ENCODE data around the gene C10orf53. TPM values are rescaled to one million over a fixed set of nuclear protein-coding genes. Genes with fewer than 3 reads are reported as not detected.

Gene C10orf53, protein sequence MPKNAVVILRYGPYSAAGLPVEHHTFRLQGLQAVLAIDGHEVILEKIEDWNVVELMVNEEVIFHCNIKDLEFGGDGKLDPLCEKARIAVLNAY
- total RNA-seq = not detected in 2 replicates

DNA sequence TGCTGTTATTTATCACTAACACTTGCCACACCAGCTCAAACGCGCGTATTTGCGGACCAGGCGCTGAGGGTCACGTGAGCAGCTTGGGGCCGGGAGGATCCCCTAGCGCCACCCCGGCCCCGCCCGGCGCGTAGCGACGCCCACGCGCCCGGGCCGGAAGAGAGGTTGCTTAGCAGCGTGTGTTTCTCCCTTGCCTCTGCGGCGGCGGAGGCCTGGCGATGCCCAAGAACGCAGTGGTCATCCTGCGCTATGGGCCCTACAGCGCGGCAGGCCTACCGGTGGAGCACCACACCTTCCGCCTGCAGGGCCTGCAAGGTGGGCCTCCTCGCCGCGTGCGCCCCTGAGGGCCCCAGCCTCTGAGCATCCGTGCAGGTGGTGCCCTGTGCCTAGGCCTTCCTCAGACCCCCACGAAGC, at the start of gene C10orf53:
Gene C10orf53, plus strand, starts transcription at position 172 of the 414 bp plus-strand sequence. Its CDS starts 47 bp downstream, at position 219.

Other genes with a start within 250 kb of the C10orf53 start
- gene ERCC6, start 140.5 kb upstream of the C10orf53 start, total RNA-seq = 27.3 and 45.9 TPM in 2 replicates
- gene SLC18A3, start 69.3 kb upstream of the C10orf53 start, total RNA-seq = not detected in 2 replicates
- not detected in 2 replicates for gene CHAT, start 65.6 kb upstream of the C10orf53 start, total RNA-seq
- gene OGDHL, start 82.7 kb downstream of the C10orf53 start, total RNA-seq = 0.91 and 1.6 TPM in 2 replicates